ENCODE measurements around the gene MYADML2. TPM values are rescaled to one million over a fixed set of nuclear protein-coding genes. Genes with fewer than 3 reads are reported as not detected.

The MYADML2 gene
- total RNA-seq, 2 experiments from 2014 or later, result not detected

GRCh38 chr17:81890447-81891302, 56.4 kb downstream of the MYADML2 start:
- Mint-ChIP-seq H3K4me1 (peaks cover 43% of the 10 kb centered on the region), H3K36me3 (ENCODE audit: low read depth) (peaks cover 44% of the 10 kb centered on the region), H3K9me3 (no peaks in the 10 kb centered on the region), H3K4me3 (peak overlapping the region; percentile 87), H3K27ac (peak overlapping the region; percentile 94), H3K27me3 (no peaks in the 10 kb centered on the region)
- DNase-seq, result peak; percentile 46
- ChIA-PET CTCF (no interaction called here), POLR2A (interaction anchor here (0.7 to 12.3 kb wide), 10 partner anchors 11 to 188 kb away, joined by 3 to 140 read pairs (median 5); partner anchors contain the start of genes ARHGDIA, MRPL12 and SIRT7)

Other genes with a start within 250 kb of the MYADML2 start
- gene MRPL12, start 243.9 kb downstream of the MYADML2 start, total RNA-seq, result 10 to 100 TPM; 57.2 to 59.6 TPM
- gene SLC25A10, start 234.9 kb downstream of the MYADML2 start, total RNA-seq, result 10 to 100 TPM; 18.5 to 22.1 TPM
- gene GCGR, start 143.1 kb downstream of the MYADML2 start, total RNA-seq, result not detected
- 10 to 100 TPM; 37.1 to 38.2 TPM for gene MCRIP1, start 113.9 kb downstream of the MYADML2 start, total RNA-seq
- gene PPP1R27, start 112.2 kb downstream of the MYADML2 start, total RNA-seq, result not detected
- gene P4HB, start 86.7 kb downstream of the MYADML2 start, total RNA-seq, result 100 to 1,000 TPM; 483 to 496 TPM
- 100 to 1,000 TPM; 636 to 661 TPM for gene ARHGDIA, start 75.9 kb downstream of the MYADML2 start, total RNA-seq
- 100 to 1,000 TPM; 159 to 160 TPM for gene ALYREF, start 55.6 kb downstream of the MYADML2 start, total RNA-seq
- gene ANAPC11, start 55.5 kb downstream of the MYADML2 start, total RNA-seq, result 10 to 100 TPM; 95.9 to 98.4 TPM
- gene NPB, start 45.0 kb downstream of the MYADML2 start, total RNA-seq, result under 1 TPM in 1 of 2 experiments, not detected in 1; 0.38 TPM
- 10 to 100 TPM; 41.6 to 44.4 TPM for gene PCYT2, start 35.8 kb downstream of the MYADML2 start, total RNA-seq
- gene SIRT7, start 29.1 kb downstream of the MYADML2 start, total RNA-seq, result 10 to 100 TPM; 55.8 to 58.4 TPM
- 10 to 100 TPM; 35.2 to 36.5 TPM for gene MAFG, start 19.5 kb downstream of the MYADML2 start, total RNA-seq
- gene PYCR1, start 9.9 kb downstream of the MYADML2 start, total RNA-seq, result 10 to 100 TPM; 25.8 to 34.7 TPM
- under 1 TPM in 1 of 2 experiments, not detected in 1; 0.15 TPM for gene NOTUM, start 14.0 kb upstream of the MYADML2 start, total RNA-seq
- 10 to 100 TPM; 25.3 to 29.9 TPM for gene ASPSCR1, start 30.4 kb upstream of the MYADML2 start, total RNA-seq
- 10 to 100 TPM; 52.7 to 54.7 TPM for gene CENPX, start 75.6 kb upstream of the MYADML2 start, total RNA-seq
- 10 to 100 TPM; 34.8 to 35.5 TPM for gene LRRC45, start 76.1 kb upstream of the MYADML2 start, total RNA-seq
- gene RAC3, start 84.4 kb upstream of the MYADML2 start, total RNA-seq, result 1 to 10 TPM; 7.9 to 8.1 TPM
- 10 to 100 TPM; 93.9 to 95.2 TPM for gene DCXR, start 90.5 kb upstream of the MYADML2 start, total RNA-seq
- 10 to 100 TPM; 26.3 to 28.4 TPM for gene RFNG, start 104.6 kb upstream of the MYADML2 start, total RNA-seq
- gene GPS1, start 104.7 kb upstream of the MYADML2 start, total RNA-seq, result 10 to 100 TPM; 69.0 to 75.6 TPM
- gene DUS1L, start 118.6 kb upstream of the MYADML2 start, total RNA-seq, result 10 to 100 TPM; 98.8 to 99.3 TPM
- 100 to 1,000 TPM; 181 to 191 TPM for gene FASN, start 151.0 kb upstream of the MYADML2 start, total RNA-seq

Data from activated CD4-positive, alpha-beta memory T cell treated with anti-CD3 and anti-CD28 coated beads, Interleukin-2, amount 10 ng/mL, durations not matched to agents 7 days and 5 days (primary cell).